ENCODE measurements around the gene FAM53B.

- TF ChIP-seq EZH2phosphoT487 (IDR thresholded peaks at IDR 0.05; ENCODE audit: insufficient read depth, low read depth): no peak
- no peak for TF ChIP-seq EZH2 (IDR thresholded peaks at IDR 0.05; ENCODE audit: insufficient read depth, poor library complexity, severe bottlenecking)
These were observed 74.9 kb downstream of the FAM53B start for GRCh38 chr10:124669141-124669823.
